HepG2 (cell line): ENCODE data around the gene SMTNL1. TPM values are rescaled to one million over a fixed set of nuclear protein-coding genes. Genes with fewer than 3 reads are reported as not detected.

ENCODE experiments used
- CCAR2 ChIP-seq: fragments of 200-400 bp; formaldehyde crosslinking; optimal IDR thresholded peaks from 2 replicates; pipeline ENCODE3; 2018; ENCODE audit warnings: low read depth, mild to moderate bottlenecking, low read length, moderate library complexity
- CCDC6 ChIP-seq: sonication (generic); formaldehyde crosslinking; IDR thresholded peaks from 2 replicates; pipeline ENCODE4 v1.8.1; 2022; ENCODE audit warnings: mild to moderate bottlenecking, missing genetic modification reagents, moderate library complexity
- E2F2 ChIP-seq: sonication (generic); formaldehyde crosslinking; IDR thresholded peaks from 2 replicates; pipeline ENCODE4 v1.4.0; 2020; ENCODE audit warnings: missing genetic modification reagents, borderline replicate concordance
- GABPB1 ChIP-seq: IDR thresholded peaks from 2 replicates; pipeline ENCODE4 v1.6.1; 2016; ENCODE audit warnings: mild to moderate bottlenecking, missing genetic modification reagents, moderate library complexity, missing compliant biosample characterization
- HNRNPUL1 ChIP-seq: fragments of 200-400 bp; formaldehyde crosslinking; IDR thresholded peaks from 2 replicates; pipeline ENCODE4 v1.6.1; 2017; ENCODE audit warnings: low read depth, mild to moderate bottlenecking, low read length, moderate library complexity
- IRF2 ChIP-seq: IDR thresholded peaks from 2 replicates; pipeline ENCODE4 v1.6.1; 2018; ENCODE audit warnings: missing genetic modification reagents, missing compliant biosample characterization
- IRF9 ChIP-seq: sonication (generic); formaldehyde crosslinking; IDR thresholded peaks from 2 replicates; pipeline ENCODE4 v1.8.0; 2022; ENCODE audit warnings: missing genetic modification reagents, mild to moderate bottlenecking, borderline replicate concordance
- MIER3 ChIP-seq: IDR thresholded peaks from 2 replicates; pipeline ENCODE4 v1.6.1; 2016; ENCODE audit warnings: missing compliant biosample characterization, borderline replicate concordance
- MXI1 ChIP-seq: IDR thresholded peaks from 3 replicates; pipeline ENCODE4 v1.6.1; 2012; ENCODE audit warnings: low read depth, low read length, inconsistent platforms, borderline replicate concordance
- NFKB2 ChIP-seq: sonication (generic); formaldehyde crosslinking; IDR thresholded peaks from 2 replicates; pipeline ENCODE4 v1.4.0; 2020; ENCODE audit warnings: missing genetic modification reagents, borderline replicate concordance
- NPAS2 ChIP-seq: sonication (generic); formaldehyde crosslinking; IDR thresholded peaks from 2 replicates; pipeline ENCODE4 v1.8.0; 2022; ENCODE audit warnings: mild to moderate bottlenecking, missing genetic modification reagents, borderline replicate concordance
- PCBP1 ChIP-seq: fragments of 200-400 bp; formaldehyde crosslinking; IDR thresholded peaks from 2 replicates; pipeline ENCODE4 v1.6.1; 2017; ENCODE audit warnings: mild to moderate bottlenecking, low read depth, low read length, borderline replicate concordance
- PTBP1 ChIP-seq: fragments of 200-400 bp; formaldehyde crosslinking; IDR thresholded peaks from 2 replicates; pipeline ENCODE4 v1.6.1; 2018; ENCODE audit warnings: low read length, low read depth; ENCODE audit not compliant: poor library complexity, severe bottlenecking
- RELA ChIP-seq: sonication (generic); formaldehyde crosslinking; IDR thresholded peaks from 2 replicates; pipeline ENCODE4 v1.4.0; 2020; ENCODE audit warnings: missing genetic modification reagents
- SALL2 ChIP-seq: sonication (generic); formaldehyde crosslinking; IDR thresholded peaks from 2 replicates; pipeline ENCODE4 v1.8.1; 2023; ENCODE audit warnings: mild to moderate bottlenecking, missing genetic modification reagents, inconsistent platforms
- SMC3 ChIP-seq: IDR thresholded peaks from 2 replicates; pipeline ENCODE4 v1.6.1; 2011; ENCODE audit warnings: low read length, improper control_type of control experiment
- ZFP90 ChIP-seq: sonication (generic); formaldehyde crosslinking; IDR thresholded peaks from 2 replicates; pipeline ENCODE4 v1.8.0; 2022; ENCODE audit warnings: missing genetic modification reagents, mild to moderate bottlenecking, inconsistent platforms, borderline replicate concordance
- ZNF550 ChIP-seq: sonication (generic); formaldehyde crosslinking; IDR thresholded peaks from 2 replicates; pipeline ENCODE4 v1.4.0; 2020; ENCODE audit warnings: mild to moderate bottlenecking, missing genetic modification reagents, borderline replicate concordance
- ZNF670 ChIP-seq: sonication (generic); formaldehyde crosslinking; IDR thresholded peaks from 2 replicates; pipeline ENCODE4 v1.8.0; 2022; ENCODE audit warnings: mild to moderate bottlenecking, missing genetic modification reagents, borderline replicate concordance
- ZNF703 ChIP-seq: sonication (generic); formaldehyde crosslinking; IDR thresholded peaks from 2 replicates; pipeline ENCODE4 v1.5.1; 2020; ENCODE audit warnings: missing genetic modification reagents, mild to moderate bottlenecking, moderate library complexity, borderline replicate concordance
- polyA plus RNA-seq, 8 experiments: library from polyadenylated mRNA; depleted of rRNA in 3 of 8; stranded (reverse) in 7 of 8; unstranded in 1 of 8; fragments of >200 nt; fragmentation: Illumina TruSeq in 4 of 8; extraction: Trizol in 4 of 8; gene quantifications; 2 replicates each; pipeline versions ENCODE4 v1.2.1 to v1.2.3, GENCODE V29; 2011 to 2016; ENCODE audit warnings: low read depth in 4 of 8, missing spikeins in 1 of 8, mixed read lengths in 1 of 8; ENCODE audit not compliant: insufficient read depth in 1 of 8
- total RNA-seq, 5 experiments: library from RNA; depleted of rRNA; stranded (reverse); fragments of >200 nt; fragmentation: Illumina TruSeq; extraction: Trizol; gene quantifications; 2 replicates each; pipeline ENCODE4 v1.2.3, GENCODE V29; 2016; ENCODE audit warnings: low read depth in 1 of 5
- TF ChIP-seq, protein P1 (sequence below): sonication (generic); formaldehyde crosslinking; IDR thresholded peaks from 2 replicates; pipeline ENCODE4 v1.5.0; 2020; ENCODE audit warnings: mild to moderate bottlenecking, missing genetic modification reagents, borderline replicate concordance
- TF ChIP-seq, protein P2 (sequence below): sonication (generic); formaldehyde crosslinking; IDR thresholded peaks from 2 replicates; pipeline ENCODE4 v1.9.0; 2021; ENCODE audit warnings: missing genetic modification reagents, borderline replicate concordance
- TF ChIP-seq, protein P3 (sequence below): sonication (generic); formaldehyde crosslinking; IDR thresholded peaks from 2 replicates; pipeline ENCODE4 v1.4.0; 2020; ENCODE audit warnings: missing genetic modification reagents

Gene SMTNL1
- total and polyA plus RNA-seq, 2 of the 13 experiments (the other 11 are each of a cell fraction or from before 2014, with no cell fraction given): 0.04 TPM; not detected in 1

GRCh38 chr11:57527056-57527631 lies 10.3 kb upstream of the SMTNL1 start (continued):
- TF ChIP-seq, protein P1, sequence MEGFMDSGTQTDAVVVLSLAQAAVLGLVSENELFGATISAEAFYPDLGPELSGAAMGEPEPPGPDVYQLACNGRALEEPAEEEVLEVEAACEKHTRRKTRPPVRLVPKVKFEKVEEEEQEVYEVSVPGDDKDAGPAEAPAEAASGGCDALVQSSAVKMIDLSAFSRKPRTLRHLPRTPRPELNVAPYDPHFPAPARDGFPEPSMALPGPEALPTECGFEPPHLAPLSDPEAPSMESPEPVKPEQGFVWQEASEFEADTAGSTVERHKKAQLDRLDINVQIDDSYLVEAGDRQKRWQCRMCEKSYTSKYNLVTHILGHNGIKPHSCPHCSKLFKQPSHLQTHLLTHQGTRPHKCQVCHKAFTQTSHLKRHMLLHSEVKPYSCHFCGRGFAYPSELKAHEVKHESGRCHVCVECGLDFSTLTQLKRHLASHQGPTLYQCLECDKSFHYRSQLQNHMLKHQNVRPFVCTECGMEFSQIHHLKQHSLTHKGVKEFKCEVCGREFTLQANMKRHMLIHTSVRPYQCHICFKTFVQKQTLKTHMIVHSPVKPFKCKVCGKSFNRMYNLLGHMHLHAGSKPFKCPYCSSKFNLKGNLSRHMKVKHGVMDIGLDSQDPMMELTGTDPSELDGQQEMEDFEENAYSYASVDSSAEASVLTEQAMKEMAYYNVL (CRISPR knock-in tag): no peak
- TF ChIP-seq RELA (no peak), PCBP1 (no peak), MIER3 (CRISPR knock-in tag) (0 out of 2 replicates have a peak, but pooled peaks have one; percentile 27), NFKB2 (CRISPR knock-in tag) (no peak), CCDC6 (CRISPR knock-in tag) (0 out of 2 replicates have a peak, but pooled peaks have one; percentile 33), NPAS2 (CRISPR knock-in tag) (no peak), IRF2 (peak; percentile 52; the same call in 1 of the 2 replicates), IRF9 (CRISPR knock-in tag) (no peak), SMC3 (peak; percentile 98), CCAR2 (no peak), GABPB1 (no peak), MXI1 (no peak), HNRNPUL1 (no peak), PTBP1 (no peak), ZNF670 (0 out of 2 replicates have a peak, but pooled peaks have one; percentile 51), SALL2 (CRISPR knock-in tag) (0 out of 2 replicates have a peak, but pooled peaks have one; percentile 31), ZFP90 (CRISPR knock-in tag) (no peak), ZNF703 (CRISPR knock-in tag) (no peak), ZNF550 (CRISPR knock-in tag) (no peak), E2F2 (no peak)
- TF ChIP-seq, protein P2, sequence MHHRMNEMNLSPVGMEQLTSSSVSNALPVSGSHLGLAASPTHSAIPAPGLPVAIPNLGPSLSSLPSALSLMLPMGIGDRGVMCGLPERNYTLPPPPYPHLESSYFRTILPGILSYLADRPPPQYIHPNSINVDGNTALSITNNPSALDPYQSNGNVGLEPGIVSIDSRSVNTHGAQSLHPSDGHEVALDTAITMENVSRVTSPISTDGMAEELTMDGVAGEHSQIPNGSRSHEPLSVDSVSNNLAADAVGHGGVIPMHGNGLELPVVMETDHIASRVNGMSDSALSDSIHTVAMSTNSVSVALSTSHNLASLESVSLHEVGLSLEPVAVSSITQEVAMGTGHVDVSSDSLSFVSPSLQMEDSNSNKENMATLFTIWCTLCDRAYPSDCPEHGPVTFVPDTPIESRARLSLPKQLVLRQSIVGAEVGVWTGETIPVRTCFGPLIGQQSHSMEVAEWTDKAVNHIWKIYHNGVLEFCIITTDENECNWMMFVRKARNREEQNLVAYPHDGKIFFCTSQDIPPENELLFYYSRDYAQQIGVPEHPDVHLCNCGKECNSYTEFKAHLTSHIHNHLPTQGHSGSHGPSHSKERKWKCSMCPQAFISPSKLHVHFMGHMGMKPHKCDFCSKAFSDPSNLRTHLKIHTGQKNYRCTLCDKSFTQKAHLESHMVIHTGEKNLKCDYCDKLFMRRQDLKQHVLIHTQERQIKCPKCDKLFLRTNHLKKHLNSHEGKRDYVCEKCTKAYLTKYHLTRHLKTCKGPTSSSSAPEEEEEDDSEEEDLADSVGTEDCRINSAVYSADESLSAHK (CRISPR knock-in tag): no peak
- TF ChIP-seq, protein P3, sequence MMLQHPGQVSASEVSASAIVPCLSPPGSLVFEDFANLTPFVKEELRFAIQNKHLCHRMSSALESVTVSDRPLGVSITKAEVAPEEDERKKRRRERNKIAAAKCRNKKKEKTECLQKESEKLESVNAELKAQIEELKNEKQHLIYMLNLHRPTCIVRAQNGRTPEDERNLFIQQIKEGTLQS (CRISPR knock-in tag): no peak
